ENCODE results near the gene SMG9.

SMG9 gene

GRCh38 chr19:43754503-43755255 lies at the start of gene SMG9:
TSS of gene SMG9 (minus strand) at chr19:43754962. CDS start at chr19:43750741, 4,221 bp downstream.
- DNase-seq (ENCODE audit: extremely low read depth, low read depth), result peak; percentile 94
- no peak for TF ChIP-seq CTCF (IDR thresholded peaks at IDR 0.05; ENCODE audit: low read depth, low read length)

GRCh38 chr19:43804432-43804831 lies 49.7 kb upstream of the SMG9 start:
- TF ChIP-seq CTCF (IDR thresholded peaks at IDR 0.05; ENCODE audit: low read depth, low read length), result no peak
- DNase-seq (ENCODE audit: extremely low read depth, low read depth), result no peak

GRCh38 chr19:43802216-43802951 lies 47.6 kb upstream of the SMG9 start, which contains the start of gene LYPD5:
TSS of gene LYPD5 (minus strand) at chr19:43802447. CDS start at chr19:43802380, 67 bp downstream.
- TF ChIP-seq CTCF (IDR thresholded peaks at IDR 0.05; ENCODE audit: low read depth, low read length), result no peak
- no peak for DNase-seq (ENCODE audit: extremely low read depth, low read depth)

GRCh38 chr19:43799502-43800142 lies 44.9 kb upstream of the SMG9 start:
- no peak for TF ChIP-seq CTCF (IDR thresholded peaks at IDR 0.05; ENCODE audit: low read depth, low read length)
- no peak for DNase-seq (ENCODE audit: extremely low read depth, low read depth)

GRCh38 chr19:43798546-43799409 lies 44.0 kb upstream of the SMG9 start:
- TF ChIP-seq CTCF (IDR thresholded peaks at IDR 0.05; ENCODE audit: low read depth, low read length), result no peak

GRCh38 chr19:43798026-43798545 lies 43.3 kb upstream of the SMG9 start:
- no peak for TF ChIP-seq CTCF (IDR thresholded peaks at IDR 0.05; ENCODE audit: low read depth, low read length)
- no peak for DNase-seq (ENCODE audit: extremely low read depth, low read depth)

More at GRCh38 chr19:43798546-43799409, 44.0 kb upstream of the SMG9 start:
- no peak for DNase-seq (ENCODE audit: extremely low read depth, low read depth)

Data from AG09319 (cell line).